SK-MEL-5 (cell line): ENCODE results near the gene ZBTB7C. TPM values are rescaled to one million over a fixed set of nuclear protein-coding genes. Genes with fewer than 3 reads are reported as not detected.

Experiments used
- DNase-seq: peaks from one replicate; pipeline ENCODE4 v3.0.0-alpha.2; 2016; ENCODE audit warnings: low read depth, low spot score
- in situ Hi-C: cut with HindIII; loops from 2 replicates; pipeline ENCODE4 v1.10.0; 2016; ENCODE audit warnings: low sequenced_read_pairs, high pct_unique_total_duplicates, low pct_unique_long_range_greater_than_20kb
- total RNA-seq: library from RNA; depleted of rRNA; stranded (reverse); fragments of >200 nt; shearing (Covaris generic); gene quantifications from 2 replicates; pipeline ENCODE4 v1.2.3, GENCODE V29; 2014

ZBTB7C gene
- total RNA-seq, 1 experiment from 2014 or later, result not detected

DNA sequence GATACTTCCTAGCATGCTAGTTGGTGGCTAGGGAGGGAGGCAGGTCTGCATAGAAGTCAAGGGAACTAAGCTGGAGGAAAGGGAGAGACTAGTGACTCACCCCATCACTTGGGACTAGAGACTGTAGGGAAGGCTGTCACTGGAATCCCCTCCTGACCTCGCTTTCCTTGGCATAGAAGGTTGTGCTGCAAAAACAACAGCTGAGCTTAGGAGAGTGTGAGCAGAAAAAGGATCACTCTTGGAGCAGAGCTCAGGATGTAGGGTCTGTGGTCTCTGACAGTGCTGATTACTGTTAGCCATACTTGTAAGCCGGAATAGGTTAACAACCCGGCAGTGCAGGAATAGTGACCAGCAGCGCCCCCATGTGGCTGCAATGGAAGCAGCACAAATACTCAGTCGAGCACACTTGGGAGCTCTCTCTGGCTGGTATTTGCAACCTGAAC is 411.8 kb downstream of the ZBTB7C start:
- peak; percentile 19 for DNase-seq
- in situ Hi-C loops, result no loop called here

DNA sequence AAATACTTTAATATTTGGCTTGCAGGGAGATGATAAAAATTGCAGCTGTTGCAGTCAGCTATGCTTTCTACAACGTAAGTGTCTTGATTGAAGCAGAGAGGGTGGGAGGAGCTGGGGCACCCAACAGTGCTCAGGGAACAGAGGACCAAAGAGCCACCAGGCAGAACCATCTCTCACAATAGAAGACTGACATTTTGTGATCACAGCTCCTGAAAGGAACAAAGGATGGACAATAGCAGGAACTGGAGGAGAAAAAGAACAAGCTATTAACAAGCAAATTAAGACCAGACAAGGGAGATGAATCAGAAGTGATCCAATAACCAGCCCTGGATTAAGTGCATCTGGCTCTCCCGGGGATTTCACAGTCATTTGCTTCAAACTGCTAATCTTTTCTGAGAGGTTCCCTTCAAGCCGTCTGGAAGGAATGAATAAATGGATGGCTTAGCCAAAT is 413.1 kb downstream of the ZBTB7C start:
- in situ Hi-C loops, result no loop called here

DNA sequence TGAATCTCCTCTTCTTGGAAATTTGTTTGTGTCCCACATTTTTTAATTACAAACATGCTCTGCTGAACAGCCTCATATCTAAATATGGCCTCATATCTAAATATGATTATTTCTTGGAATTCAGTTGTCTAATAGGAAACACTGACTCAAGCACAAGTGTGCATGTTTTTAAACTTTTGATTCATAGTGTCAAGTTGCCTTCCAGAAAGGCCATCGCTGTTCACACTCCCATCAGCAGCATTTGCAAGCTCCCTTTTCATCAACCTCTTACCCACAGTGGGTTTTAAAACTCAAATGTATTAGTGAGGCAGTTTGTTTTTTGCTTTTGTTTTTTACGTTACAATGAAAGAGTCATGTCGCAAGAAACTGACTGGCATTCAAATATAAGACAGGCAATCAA is 413.5 kb downstream of the ZBTB7C start:
- in situ Hi-C loops, result no loop called here

More for the DNA sequence above, 413.1 kb downstream of the ZBTB7C start:
- DNase-seq, result no peak

DNA sequence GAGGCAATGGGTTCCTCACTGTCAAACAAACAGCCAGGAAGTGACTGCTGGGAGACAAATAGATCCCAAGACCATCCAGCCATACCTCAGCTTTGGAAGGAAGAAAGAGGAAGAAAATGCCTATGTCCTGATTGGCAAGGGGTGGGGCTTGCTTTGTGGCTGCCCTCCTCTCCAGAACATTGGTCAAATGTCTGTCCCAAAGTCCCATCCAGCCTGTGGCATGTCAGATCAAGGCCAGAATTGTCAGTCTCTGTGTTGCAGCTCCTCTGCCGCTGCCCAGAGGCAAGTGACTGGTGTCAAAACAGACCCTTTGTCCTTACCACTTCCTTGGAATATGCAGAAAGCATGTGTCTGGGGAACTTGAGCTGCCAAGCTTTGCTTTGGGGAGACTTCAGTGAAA is 415.8 kb downstream of the ZBTB7C start:
- in situ Hi-C loops, result no loop called here
- DNase-seq, result no peak

More for the DNA sequence above, 413.5 kb downstream of the ZBTB7C start:
- DNase-seq, result no peak

DNA sequence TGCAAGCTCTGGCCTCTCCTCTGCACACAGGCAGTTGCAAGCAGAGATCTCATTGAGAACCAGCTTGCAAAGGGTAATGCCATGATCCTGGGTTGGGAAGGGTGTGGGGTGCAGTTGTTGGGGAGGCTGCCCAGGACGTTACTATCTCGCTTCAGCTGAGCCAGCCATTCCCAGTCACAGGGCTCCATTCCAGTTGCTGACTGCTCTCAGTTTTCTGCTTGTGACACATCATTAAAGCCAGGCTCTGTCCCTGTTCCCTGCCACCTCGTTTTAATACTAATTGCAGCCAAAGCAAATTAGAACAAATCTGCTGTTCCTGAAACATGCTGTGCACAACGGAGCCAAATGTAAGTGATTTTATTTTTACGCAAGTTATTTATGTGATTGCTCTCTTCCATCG is 416.2 kb downstream of the ZBTB7C start:
- in situ Hi-C loops, result no loop called here

DNA sequence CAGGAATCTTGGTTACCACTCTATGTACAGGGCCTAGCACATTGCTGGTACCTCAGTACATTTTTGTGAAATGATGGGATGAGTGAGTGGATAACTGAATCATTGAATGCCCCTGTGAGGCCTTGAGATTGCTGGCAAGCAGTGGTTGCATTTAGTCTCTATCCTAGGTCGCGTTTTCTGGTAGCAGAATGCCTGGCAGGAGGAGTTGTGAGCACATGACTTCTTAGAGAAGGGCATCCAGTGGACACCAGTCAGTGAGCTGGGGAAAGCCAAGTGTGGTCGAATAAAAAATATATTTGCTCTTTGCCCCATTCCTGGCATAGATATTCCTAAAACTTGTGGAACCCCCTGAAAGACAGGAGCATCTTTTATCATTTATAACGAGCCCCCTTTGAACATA is 416.9 kb downstream of the ZBTB7C start:
- in situ Hi-C loops, result no loop called here
- no peak for DNase-seq

More for the DNA sequence above, 416.2 kb downstream of the ZBTB7C start:
- no peak for DNase-seq

DNA sequence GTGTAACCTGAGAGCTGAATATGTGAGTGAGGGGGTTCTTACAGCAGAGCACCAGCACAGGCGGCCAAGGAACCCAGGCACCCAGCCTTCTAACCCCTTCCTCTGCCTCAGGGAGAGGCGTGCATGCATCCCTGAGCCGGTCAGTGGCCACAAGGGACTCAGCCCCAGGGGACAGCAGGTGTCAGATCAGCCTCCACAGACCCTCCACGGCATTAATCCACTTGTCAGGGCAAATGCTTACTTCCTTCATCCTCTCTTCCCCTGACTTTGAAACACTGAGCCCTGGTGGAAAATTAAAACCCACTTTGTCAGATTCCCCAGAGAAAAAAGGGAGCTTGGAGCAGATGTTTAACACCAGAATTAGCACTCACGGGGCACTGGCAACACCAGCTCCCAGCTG is 418.2 kb downstream of the ZBTB7C start:
- no peak for DNase-seq
- in situ Hi-C loops, result no loop called here

DNA sequence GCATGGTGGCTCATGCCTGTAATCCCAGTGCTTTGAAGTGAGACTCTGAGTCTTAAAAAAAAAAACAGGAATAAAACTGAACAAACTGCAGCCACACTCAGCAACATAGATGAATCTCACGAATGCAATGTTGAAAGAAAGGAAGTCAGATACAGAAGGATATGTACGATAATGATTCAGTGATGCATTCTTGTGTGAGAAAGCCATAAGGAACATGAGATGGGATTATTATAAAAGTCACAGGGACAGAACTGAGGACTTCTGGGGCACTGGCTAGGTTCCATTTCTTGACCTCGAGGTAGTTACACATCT is 421.8 kb downstream of the ZBTB7C start:
- in situ Hi-C loops, result no loop called here
- no peak for DNase-seq

DNA sequence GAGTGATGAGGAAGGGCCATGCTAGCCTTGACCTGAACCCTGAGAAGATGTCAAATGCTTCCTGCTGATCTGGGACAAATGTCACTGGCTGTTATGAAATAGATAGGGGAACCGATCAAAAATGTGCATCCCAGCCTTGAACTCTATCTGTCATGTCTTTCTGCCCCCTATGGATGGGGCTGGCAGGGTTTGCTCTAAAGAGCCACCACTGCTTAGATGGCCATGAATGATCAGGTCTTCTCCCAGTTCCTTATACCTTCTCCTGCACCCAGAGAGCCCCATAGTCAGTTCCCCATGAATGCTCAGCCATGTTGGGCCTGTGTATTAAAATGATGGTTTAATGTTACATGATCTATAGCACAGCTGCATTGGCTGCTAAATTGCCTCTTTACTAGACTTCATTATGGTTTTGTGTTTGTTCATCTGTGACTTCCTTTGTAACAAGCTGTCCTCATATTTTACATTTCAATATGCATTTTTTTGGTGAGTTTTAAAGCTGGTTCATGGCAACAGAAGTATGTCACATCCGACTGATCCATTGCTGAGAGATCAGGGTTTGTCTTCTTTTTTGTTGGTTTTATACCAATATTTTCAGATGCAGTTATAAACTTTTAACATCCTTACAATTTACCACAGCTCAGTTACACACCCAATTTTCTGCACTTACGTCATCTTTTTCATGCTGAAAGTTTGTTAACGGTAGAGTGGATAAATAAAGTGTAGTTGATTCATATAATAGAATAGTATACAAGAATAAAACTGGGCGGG is 422.4 kb downstream of the ZBTB7C start:
- in situ Hi-C loops, result no loop called here
- no peak for DNase-seq

DNA sequence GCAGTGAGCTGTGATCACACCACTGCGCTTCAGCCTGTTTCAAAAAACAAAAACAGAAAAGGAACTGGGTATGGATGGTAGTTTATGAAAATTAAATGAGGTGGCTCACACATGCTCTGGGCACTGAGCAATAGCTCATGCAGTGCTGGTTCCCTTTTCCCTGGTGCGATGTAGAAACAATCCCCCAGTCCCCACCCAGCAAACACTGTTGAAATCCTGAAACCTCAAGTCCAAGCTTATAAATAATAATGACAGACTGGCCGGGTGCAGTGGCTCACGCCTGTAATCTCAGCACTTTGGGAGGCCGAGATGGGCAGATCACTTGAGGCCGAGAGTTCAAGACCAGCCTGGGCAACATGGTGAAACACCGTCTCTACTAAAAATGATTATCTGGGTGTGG is 423.3 kb downstream of the ZBTB7C start:
- in situ Hi-C loops, result no loop called here
- no peak for DNase-seq

DNA sequence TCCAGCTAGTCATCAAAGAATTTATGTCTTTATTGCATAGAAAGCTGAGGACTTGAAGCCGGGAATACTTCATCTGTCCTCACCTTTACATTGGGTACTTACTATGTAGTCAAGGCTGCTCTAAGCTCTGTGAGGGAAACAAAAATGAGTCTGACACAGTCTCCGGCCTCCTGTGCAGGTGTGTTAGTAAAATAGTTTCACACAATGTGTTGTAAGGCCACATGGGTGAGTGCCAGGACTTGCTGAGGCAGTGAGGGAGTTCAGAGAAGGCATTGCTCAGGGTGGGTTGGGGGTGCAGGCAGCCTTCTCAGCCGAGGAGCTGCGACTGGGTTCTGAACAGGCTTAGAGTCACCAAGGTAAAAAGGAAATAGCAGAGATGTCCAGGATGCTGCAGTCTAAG is 424.2 kb downstream of the ZBTB7C start:
- DNase-seq, result no peak
- in situ Hi-C loops, result no loop called here

DNA sequence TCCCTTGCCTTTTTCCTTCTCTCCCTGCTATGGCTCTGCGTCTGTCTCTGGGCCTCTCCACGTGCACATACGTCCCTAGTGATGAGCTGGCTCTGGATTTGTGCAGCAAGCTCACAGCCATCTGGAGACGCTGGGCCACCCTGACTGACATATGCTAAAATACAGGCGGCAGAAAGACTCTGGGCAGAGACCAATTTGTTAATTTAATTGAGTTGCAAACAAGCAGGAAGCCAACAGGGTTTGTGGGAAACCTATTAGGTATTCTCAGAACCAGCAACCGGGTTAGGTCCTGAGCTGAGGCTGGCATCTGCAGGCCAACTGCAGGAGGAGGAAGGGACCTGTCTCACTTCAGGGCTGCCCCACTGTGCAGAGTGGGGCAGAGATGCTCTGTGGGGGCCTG is 425.2 kb downstream of the ZBTB7C start:
- in situ Hi-C loops, result no loop called here

DNA sequence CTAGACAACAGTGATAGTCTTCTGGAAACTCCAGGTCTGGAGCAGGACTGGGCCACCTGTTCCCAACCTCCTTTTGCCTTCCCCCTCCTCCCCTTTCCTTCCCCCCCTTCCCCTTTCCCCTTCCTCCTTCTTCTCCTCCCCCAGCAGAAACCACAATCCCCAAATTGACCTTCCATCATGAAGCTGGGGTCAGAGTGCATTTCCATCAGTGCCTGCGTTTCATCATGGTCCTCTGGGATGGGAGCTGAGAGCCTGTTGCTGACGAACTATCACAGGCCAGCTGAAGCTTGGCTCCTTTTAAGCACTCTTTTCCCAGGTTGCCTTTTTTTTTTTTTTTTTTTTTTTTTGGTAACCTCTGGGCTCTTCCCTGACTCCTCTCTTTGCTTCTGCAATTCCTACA is 426.1 kb downstream of the ZBTB7C start:
- DNase-seq, result no peak
- in situ Hi-C loops, result no loop called here

More for the DNA sequence above, 425.2 kb downstream of the ZBTB7C start:
- DNase-seq, result no peak

DNA sequence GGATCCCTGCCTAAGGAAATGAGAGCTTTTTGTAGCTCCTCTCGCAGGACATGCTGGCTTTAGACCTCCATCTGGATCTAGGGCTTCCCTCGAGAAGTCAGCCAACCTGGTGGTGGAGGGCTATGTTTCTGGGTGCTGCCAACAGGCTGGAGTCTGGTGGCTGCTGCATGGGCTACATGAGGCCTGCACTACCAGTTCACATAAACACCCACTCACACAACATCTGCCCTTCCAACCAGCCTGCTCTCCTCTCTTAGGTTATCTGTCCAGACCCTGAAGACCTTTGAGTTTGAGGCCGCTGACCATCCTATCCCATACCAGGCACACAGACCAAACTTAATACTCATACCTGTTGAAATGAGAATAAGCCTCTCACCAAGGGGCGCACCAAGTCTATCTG is 427.4 kb downstream of the ZBTB7C start:
- no peak for DNase-seq
- in situ Hi-C loops, result no loop called here

DNA sequence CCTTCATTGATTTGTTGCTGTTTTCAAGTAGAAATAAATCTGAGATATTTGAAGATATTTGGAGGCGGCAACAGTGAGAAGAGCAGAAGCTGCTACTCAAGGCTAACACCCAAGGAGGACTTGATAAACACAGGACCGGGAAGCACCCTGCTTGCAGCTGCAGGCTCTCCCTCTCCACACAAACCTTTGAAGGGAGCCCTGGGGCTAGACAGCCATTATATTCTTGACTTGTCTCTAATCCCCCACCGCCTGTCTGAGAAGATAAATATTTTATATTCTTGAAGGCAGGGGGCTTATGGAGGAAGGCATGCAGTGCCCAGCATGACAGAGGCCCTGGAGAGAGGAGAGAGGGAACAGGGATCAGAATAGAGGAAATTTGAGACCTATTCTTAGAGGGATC is 427.9 kb downstream of the ZBTB7C start:
- in situ Hi-C loops, result no loop called here
- no peak for DNase-seq

DNA sequence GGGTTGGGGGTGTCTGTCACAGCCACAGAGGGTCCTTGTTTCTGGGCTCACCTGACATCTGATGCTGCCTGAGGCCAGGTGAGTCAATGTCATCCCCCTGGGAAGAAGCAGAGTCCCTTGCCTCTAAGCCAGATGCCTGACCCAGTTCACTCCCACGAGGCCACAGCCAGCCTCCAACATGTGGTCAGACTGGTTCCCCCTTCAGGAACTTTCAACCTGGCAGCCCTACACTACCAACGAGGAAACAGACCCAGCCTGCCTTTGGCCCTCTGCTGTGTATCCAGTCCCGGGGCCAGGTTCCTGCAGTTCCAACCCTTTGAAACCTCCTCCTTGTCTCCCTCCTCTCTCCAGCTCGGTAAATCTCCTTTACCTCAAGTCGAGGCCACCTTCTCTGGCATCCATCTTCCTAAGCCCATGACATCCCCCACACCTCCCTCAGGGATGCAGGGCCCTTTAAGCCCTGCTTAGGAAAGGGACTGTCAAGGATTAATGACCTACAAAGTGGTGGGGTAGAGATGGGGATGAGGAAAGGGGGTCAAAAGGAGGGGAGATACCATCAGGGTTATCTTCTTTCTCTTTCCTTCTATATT is 429.5 kb downstream of the ZBTB7C start:
- DNase-seq, result no peak
- in situ Hi-C loops, result no loop called here

DNA sequence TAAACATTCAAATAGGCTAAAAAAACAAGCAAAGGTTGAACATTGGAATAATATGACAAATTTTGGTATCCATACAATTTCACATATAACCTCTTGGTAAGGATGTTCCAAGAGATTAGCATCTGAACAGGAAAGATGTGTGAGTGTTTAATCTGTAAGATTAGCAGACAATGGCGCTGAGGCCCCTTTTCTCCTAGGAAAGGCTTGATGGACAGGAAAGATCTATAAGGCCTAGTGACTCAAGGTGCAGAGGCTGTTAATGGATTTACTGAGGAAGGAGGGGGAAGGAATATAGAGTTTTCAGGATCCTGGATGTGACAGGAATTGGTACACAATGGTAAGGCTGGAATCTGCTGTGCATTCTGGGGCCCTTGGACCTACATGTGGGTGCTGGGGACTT is 430.6 kb downstream of the ZBTB7C start:
- DNase-seq, result no peak
- in situ Hi-C loops, result no loop called here

DNA sequence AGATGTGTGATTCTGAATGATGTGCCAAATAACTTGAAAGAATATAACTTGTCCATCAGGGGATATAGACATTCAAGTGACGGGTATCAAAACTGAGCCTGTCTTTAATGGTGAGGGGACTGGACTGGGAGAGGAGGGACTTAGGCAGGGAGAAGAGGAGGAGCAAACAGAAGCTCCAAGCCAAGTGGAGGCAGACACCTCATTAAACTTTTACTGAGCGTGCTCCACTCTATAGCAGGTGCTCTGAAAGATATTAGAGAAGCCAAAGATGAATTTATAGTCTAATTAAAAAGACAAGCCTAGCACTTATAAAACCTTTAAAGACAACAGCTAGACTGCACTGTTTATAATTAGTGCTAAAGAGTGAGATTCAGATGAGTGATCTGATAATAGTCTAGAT is 431.0 kb downstream of the ZBTB7C start:
- in situ Hi-C loops, result no loop called here
- no peak for DNase-seq
